ENCODE data around the gene NEIL3. TPM values are rescaled to one million over a fixed set of nuclear protein-coding genes. Genes with fewer than 3 reads are reported as not detected.
"Not testable (repeated sequence)": the region's sequence is repeated elsewhere in the genome, so short reads cannot be mapped to it uniquely, and the experiment has no call there.

Gene NEIL3
- total and polyA plus RNA-seq, 7 donors, result 0.01 to 0.17 (median 0.14) TPM; not detected in 3

- DNase-seq (no peak), ATAC-seq (no peak)
- no peaks in the 10 kb centered on the region for H3K4me1 ChIP-seq
- H3K27me3 ChIP-seq (ENCODE audit: insufficient read depth in 3 of 3, low read length in 2 of 3), result no peaks in the 10 kb centered on the region
- no peaks in the 10 kb centered on the region for H3K9me3 ChIP-seq
- no peak overlapping the region for H3K27ac ChIP-seq
- H3K36me3 ChIP-seq (ENCODE audit: insufficient read depth in 1 of 2, low read depth in 1 of 2), result no peaks in the 10 kb centered on the region
- TF ChIP-seq CTCF (IDR thresholded peaks at IDR 0.05), result no peak
- intact Hi-C loops (cut with DNase I), result no loop called here
- H3K4me3 ChIP-seq, result no peak overlapping the region
- 94 to 96% (median 95%) methylated on average over 4 of the region's 4 CpGs for WGBS, 3 donors
Measured at GRCh38 chr4:177304094-177304493, 5.6 kb upstream of the NEIL3 start.

DNA sequence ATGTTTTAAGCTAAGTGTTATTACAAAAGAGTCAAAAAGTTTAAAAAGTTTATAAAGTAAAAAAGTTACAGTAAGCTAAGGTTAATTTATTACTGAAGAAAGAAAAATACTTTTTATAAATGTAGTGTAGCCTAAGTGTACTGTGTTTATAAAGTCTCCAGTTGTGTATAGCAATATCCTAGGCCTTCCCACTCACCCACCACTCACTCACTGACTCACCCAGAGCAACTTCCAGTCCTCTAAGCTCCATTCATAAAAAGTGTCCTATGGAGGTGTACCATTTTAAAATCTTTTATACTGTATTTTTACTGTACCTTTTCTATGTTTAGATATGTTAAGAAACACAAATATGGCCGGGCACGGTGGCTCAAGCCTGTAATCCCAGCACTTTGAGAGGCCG is 4.8 kb upstream of the NEIL3 start:
- H3K27ac ChIP-seq; H3K9me3 ChIP-seq; ATAC-seq; H3K4me1 ChIP-seq; intact Hi-C loops (cut with DNase I); DNase-seq; H3K4me3 ChIP-seq; H3K27me3 ChIP-seq (ENCODE audit: insufficient read depth in 3 of 3, low read length in 2 of 3); H3K36me3 ChIP-seq (ENCODE audit: insufficient read depth in 1 of 2, low read depth in 1 of 2): not testable (repeated sequence)
- 96 to 97% (median 97%) methylated on average over 3 of the region's 3 CpGs for WGBS, 3 donors

DNA sequence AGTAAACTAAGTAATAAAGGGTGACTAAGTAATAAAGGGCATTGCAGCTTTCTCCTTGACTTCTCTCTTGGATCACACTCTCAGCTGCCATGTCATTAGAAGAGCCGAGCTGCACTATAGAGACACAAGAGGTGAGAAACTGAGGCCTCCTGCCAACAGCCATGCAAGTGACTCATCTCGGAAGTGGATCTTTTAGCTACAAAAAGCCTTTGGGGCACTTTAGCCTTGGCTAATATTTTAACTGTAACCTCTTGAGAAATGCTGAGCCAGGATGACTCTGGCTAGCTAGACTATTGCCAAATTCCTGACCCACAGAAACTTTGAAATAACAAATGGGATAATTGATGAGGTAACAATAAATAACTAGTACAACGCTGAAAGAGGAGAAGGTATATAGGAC is 1.5 kb upstream of the NEIL3 start:
- ATAC-seq (peak in 1 of 4 donors; percentile 27), DNase-seq (peak in 1 of 2 donors; percentile 14)
- H3K4me3 ChIP-seq, result no peak overlapping the region
- no peak overlapping the region for H3K27ac ChIP-seq
- no peak for TF ChIP-seq CTCF (IDR thresholded peaks at IDR 0.05)
- H3K4me1 ChIP-seq, result peaks cover 7% of the 10 kb centered on the region
- 58 to 84% (median 68%) methylated on average over 3 of the region's 3 CpGs for WGBS, 3 donors
- no peaks in the 10 kb centered on the region for H3K36me3 ChIP-seq (ENCODE audit: insufficient read depth in 1 of 2, low read depth in 1 of 2)
- intact Hi-C loops (cut with DNase I), result no loop called here
- H3K27me3 ChIP-seq (ENCODE audit: insufficient read depth in 3 of 3, low read length in 2 of 3), result no peaks in the 10 kb centered on the region
- no peaks in the 10 kb centered on the region for H3K9me3 ChIP-seq

GRCh38 chr4:177308847-177309521 is 690 bp upstream of the NEIL3 start:
- Histone ChIP-seq H3K4me3 (peak overlapping the region; percentile 74), H3K9me3 (no peaks in the 10 kb centered on the region), H3K27ac (no peak overlapping the region), H3K4me1 (peaks cover 7% of the 10 kb centered on the region), H3K27me3 (ENCODE audit: insufficient read depth in 3 of 3, low read length in 2 of 3) (no peaks in the 10 kb centered on the region), H3K36me3 (ENCODE audit: insufficient read depth in 1 of 2, low read depth in 1 of 2) (no peaks in the 10 kb centered on the region)
- intact Hi-C loops (cut with DNase I), result no loop called here
- ATAC-seq, result peak in 1 of 4 donors; percentile 6
- TF ChIP-seq CTCF (IDR thresholded peaks at IDR 0.05), result no peak
- 55 to 63% (median 55%) methylated on average over 8 of the region's 8 CpGs for WGBS, 3 donors
- DNase-seq, result no peak

- Histone ChIP-seq H3K27me3 (ENCODE audit: insufficient read depth in 3 of 3, low read length in 2 of 3) (no peaks in the 10 kb centered on the region), H3K27ac (no peak overlapping the region), H3K4me3 (no peak overlapping the region), H3K36me3 (ENCODE audit: insufficient read depth in 1 of 2, low read depth in 1 of 2) (no peaks in the 10 kb centered on the region), H3K4me1 (peaks cover 7% of the 10 kb centered on the region), H3K9me3 (no peaks in the 10 kb centered on the region)
- intact Hi-C loops (cut with DNase I), result no loop called here
- 97 to 98% (median 97%) methylated on average over 6 to 7 of the region's 7 CpGs for WGBS, 3 donors
- no peak for DNase-seq
- no peak for TF ChIP-seq CTCF (IDR thresholded peaks at IDR 0.05)
- ATAC-seq, result no peak
Measured at GRCh38 chr4:177311589-177311988, 1.9 kb downstream of the NEIL3 start.
